ENCODE data around the gene NRIP3.
"Not testable (repeated sequence)": the region's sequence is repeated elsewhere in the genome, so short reads cannot be mapped to it uniquely, and the experiment has no call there.

NRIP3 gene

GRCh38 chr11:8980485-8980884 is 23.3 kb downstream of the NRIP3 start:
- Histone ChIP-seq H4K20me1 (ENCODE audit: insufficient read depth, low read length) (no peaks in the 10 kb centered on the region), H3K4me1 (ENCODE audit: insufficient read depth, low read length) (no peaks in the 10 kb centered on the region), H3K9me3 (ENCODE audit: insufficient read depth, low read length, severe bottlenecking) (no peaks in the 10 kb centered on the region), H3K79me2 (ENCODE audit: insufficient read depth, low read length) (no peaks in the 10 kb centered on the region), H3K27me3 (ENCODE audit: insufficient read depth, low read length, poor library complexity) (peaks cover 5% of the 10 kb centered on the region), H3K9ac (ENCODE audit: low read depth, low read length) (no peak overlapping the region), H3K4me2 (ENCODE audit: insufficient read depth, low read length) (no peak overlapping the region), H2AFZ (ENCODE audit: low read depth, low read length) (no peak overlapping the region), H3K4me3 (ENCODE audit: low read depth in 1 of 2, low read length in 2 of 2) (no peak overlapping the region), H3K36me3 (ENCODE audit: insufficient read depth, low read length) (no peaks in the 10 kb centered on the region), H3K27ac (ENCODE audit: low read length) (no peak overlapping the region)
- ATAC-seq (ENCODE audit: insufficient read depth, low read depth) (no peak), DNase-seq (no peak)
- no peak for TF ChIP-seq CTCF (IDR thresholded peaks at IDR 0.05; ENCODE audit: borderline replicate concordance, extremely low read depth, low read length, poor library complexity, severe bottlenecking)
- no peak for TF ChIP-seq EZH2 (IDR thresholded peaks at IDR 0.05; ENCODE audit: borderline replicate concordance, low read depth, low read length, severe bottlenecking)

- H3K9me3 ChIP-seq (ENCODE audit: insufficient read depth, low read length, severe bottlenecking); H3K4me1 ChIP-seq (ENCODE audit: insufficient read depth, low read length); H3K36me3 ChIP-seq (ENCODE audit: insufficient read depth, low read length); H3K4me2 ChIP-seq (ENCODE audit: insufficient read depth, low read length); H3K27ac ChIP-seq (ENCODE audit: low read length); H4K20me1 ChIP-seq (ENCODE audit: insufficient read depth, low read length); H3K27me3 ChIP-seq (ENCODE audit: insufficient read depth, low read length, poor library complexity); ATAC-seq (ENCODE audit: insufficient read depth, low read depth); H3K4me3 ChIP-seq (ENCODE audit: low read depth in 1 of 2, low read length in 2 of 2); H3K79me2 ChIP-seq (ENCODE audit: insufficient read depth, low read length); H3K9ac ChIP-seq (ENCODE audit: low read depth, low read length); H2AFZ ChIP-seq (ENCODE audit: low read depth, low read length); DNase-seq: not testable (repeated sequence)
Observed at GRCh38 chr11:8979365-8979764, 24.4 kb downstream of the NRIP3 start.

GRCh38 chr11:8973121-8973520 is 30.7 kb downstream of the NRIP3 start:
- no peak for DNase-seq
- Histone ChIP-seq H3K9me3 (ENCODE audit: insufficient read depth, low read length, severe bottlenecking) (no peaks in the 10 kb centered on the region), H3K36me3 (ENCODE audit: insufficient read depth, low read length) (no peaks in the 10 kb centered on the region), H3K4me1 (ENCODE audit: insufficient read depth, low read length) (no peaks in the 10 kb centered on the region), H3K9ac (ENCODE audit: low read depth, low read length) (no peak overlapping the region), H3K4me2 (ENCODE audit: insufficient read depth, low read length) (no peak overlapping the region), H3K4me3 (ENCODE audit: low read depth in 1 of 2, low read length in 2 of 2) (no peak overlapping the region), H2AFZ (ENCODE audit: low read depth, low read length) (no peak overlapping the region), H3K27ac (ENCODE audit: low read length) (no peak overlapping the region), H3K79me2 (ENCODE audit: insufficient read depth, low read length) (no peaks in the 10 kb centered on the region), H3K27me3 (ENCODE audit: insufficient read depth, low read length, poor library complexity) (no peaks in the 10 kb centered on the region), H4K20me1 (ENCODE audit: insufficient read depth, low read length) (no peaks in the 10 kb centered on the region)
- ATAC-seq (ENCODE audit: insufficient read depth, low read depth), result no peak
- TF ChIP-seq EZH2 (IDR thresholded peaks at IDR 0.05; ENCODE audit: borderline replicate concordance, low read depth, low read length, severe bottlenecking), result no peak
- TF ChIP-seq CTCF (IDR thresholded peaks at IDR 0.05; ENCODE audit: borderline replicate concordance, extremely low read depth, low read length, poor library complexity, severe bottlenecking), result no peak

- no peak overlapping the region for H2AFZ ChIP-seq (ENCODE audit: low read depth, low read length)
- no peak for TF ChIP-seq EZH2 (IDR thresholded peaks at IDR 0.05; ENCODE audit: borderline replicate concordance, low read depth, low read length, severe bottlenecking)
- TF ChIP-seq CTCF (IDR thresholded peaks at IDR 0.05; ENCODE audit: borderline replicate concordance, extremely low read depth, low read length, poor library complexity, severe bottlenecking), result no peak
Observed at GRCh38 chr11:8971924-8972316, 31.9 kb downstream of the NRIP3 start.

More at GRCh38 chr11:8971924-8972316, 31.9 kb downstream of the NRIP3 start:
- Histone ChIP-seq H3K4me1 (ENCODE audit: insufficient read depth, low read length) (no peaks in the 10 kb centered on the region), H4K20me1 (ENCODE audit: insufficient read depth, low read length) (no peaks in the 10 kb centered on the region), H3K9ac (ENCODE audit: low read depth, low read length) (no peak overlapping the region), H3K4me3 (ENCODE audit: low read depth in 1 of 2, low read length in 2 of 2) (no peak overlapping the region), H3K79me2 (ENCODE audit: insufficient read depth, low read length) (no peaks in the 10 kb centered on the region), H3K36me3 (ENCODE audit: insufficient read depth, low read length) (no peaks in the 10 kb centered on the region), H3K9me3 (ENCODE audit: insufficient read depth, low read length, severe bottlenecking) (no peaks in the 10 kb centered on the region), H3K27me3 (ENCODE audit: insufficient read depth, low read length, poor library complexity) (no peaks in the 10 kb centered on the region), H3K27ac (ENCODE audit: low read length) (no peak overlapping the region), H3K4me2 (ENCODE audit: insufficient read depth, low read length) (no peak overlapping the region)
- DNase-seq (no peak), ATAC-seq (ENCODE audit: insufficient read depth, low read depth) (no peak)
